ENCODE data around the gene IPPK. TPM values are rescaled to one million over a fixed set of nuclear protein-coding genes. Genes with fewer than 3 reads are reported as not detected.

Gene IPPK
- total and polyA plus RNA-seq, 2 donors (not counting 1 experiment from before 2014, with no cell fraction given) = 11.1 to 16.4 TPM

GRCh38 chr9:92647671-92648473 is 22.1 kb downstream of the IPPK start:
- no peak overlapping the region for H3K27ac ChIP-seq (ENCODE audit: insufficient read depth, low read length)
- H4K20me1 ChIP-seq (ENCODE audit: control insufficient read depth, extremely low read depth, insufficient read depth, low read length) = no peaks in the 10 kb centered on the region
- H3K9ac ChIP-seq (ENCODE audit: insufficient read depth, low read length) = no peak overlapping the region
- H3K4me1 ChIP-seq (ENCODE audit: control insufficient read depth, extremely low read depth, insufficient read depth, low read length) = no peaks in the 10 kb centered on the region
- H3K4me3 ChIP-seq (replicated peaks in 1 of 4; ENCODE audit: control extremely low read depth in 1 of 4, insufficient read depth in 1 of 4, low read depth in 3 of 4, low read length in 4 of 4) = no peak overlapping the region
- H3K9me3 ChIP-seq (ENCODE audit: control insufficient read depth, insufficient read depth, low read depth, low read length) = no peaks in the 10 kb centered on the region
- peaks cover 16% of the 10 kb centered on the region for H3K36me3 ChIP-seq (ENCODE audit: control insufficient read depth, insufficient read depth, low read length)
- H3K27me3 ChIP-seq (ENCODE audit: control insufficient read depth, insufficient read depth, low read length) = no peaks in the 10 kb centered on the region
- no peak overlapping the region for H2AFZ ChIP-seq (ENCODE audit: low read length)
- DNase-seq (ENCODE audit: low read depth in 2 of 2) = no peak
- no peak for TF ChIP-seq EZH2 (IDR thresholded peaks at IDR 0.05; ENCODE audit: low read length, missing control alignments)
- TF ChIP-seq, protein P1, sequence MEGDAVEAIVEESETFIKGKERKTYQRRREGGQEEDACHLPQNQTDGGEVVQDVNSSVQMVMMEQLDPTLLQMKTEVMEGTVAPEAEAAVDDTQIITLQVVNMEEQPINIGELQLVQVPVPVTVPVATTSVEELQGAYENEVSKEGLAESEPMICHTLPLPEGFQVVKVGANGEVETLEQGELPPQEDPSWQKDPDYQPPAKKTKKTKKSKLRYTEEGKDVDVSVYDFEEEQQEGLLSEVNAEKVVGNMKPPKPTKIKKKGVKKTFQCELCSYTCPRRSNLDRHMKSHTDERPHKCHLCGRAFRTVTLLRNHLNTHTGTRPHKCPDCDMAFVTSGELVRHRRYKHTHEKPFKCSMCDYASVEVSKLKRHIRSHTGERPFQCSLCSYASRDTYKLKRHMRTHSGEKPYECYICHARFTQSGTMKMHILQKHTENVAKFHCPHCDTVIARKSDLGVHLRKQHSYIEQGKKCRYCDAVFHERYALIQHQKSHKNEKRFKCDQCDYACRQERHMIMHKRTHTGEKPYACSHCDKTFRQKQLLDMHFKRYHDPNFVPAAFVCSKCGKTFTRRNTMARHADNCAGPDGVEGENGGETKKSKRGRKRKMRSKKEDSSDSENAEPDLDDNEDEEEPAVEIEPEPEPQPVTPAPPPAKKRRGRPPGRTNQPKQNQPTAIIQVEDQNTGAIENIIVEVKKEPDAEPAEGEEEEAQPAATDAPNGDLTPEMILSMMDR (conservative IDR thresholded peaks at IDR 0.05 in 1 of 2, IDR thresholded peaks at IDR 0.05 in 1 of 2; ENCODE audit: low read depth in 1 of 2, low read length in 2 of 2) = no peak
- H3K4me2 ChIP-seq (ENCODE audit: extremely low read depth, insufficient read depth, low read length) = no peak overlapping the region
- H3K79me2 ChIP-seq (ENCODE audit: control insufficient read depth, insufficient read depth, low read length) = no peaks in the 10 kb centered on the region

DNA sequence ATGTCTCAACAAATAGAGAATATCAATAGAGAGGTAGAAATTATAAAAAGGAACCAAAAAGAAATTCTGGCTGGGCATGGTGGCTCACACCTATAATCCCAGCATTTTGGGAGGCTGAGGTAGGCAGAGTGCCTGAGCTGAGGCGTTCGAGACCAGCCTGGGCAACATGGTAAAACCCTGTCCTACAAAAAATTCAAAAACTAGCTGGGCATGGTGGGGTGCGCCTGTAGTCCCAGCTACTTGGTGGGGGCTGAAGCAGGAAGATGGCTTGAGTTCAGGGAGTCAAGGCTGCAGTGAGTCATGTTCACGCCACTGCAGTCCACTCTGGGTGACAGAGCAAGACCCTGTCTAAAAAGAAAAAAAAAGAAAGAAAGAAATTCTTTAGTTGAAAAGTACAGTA is 24.9 kb downstream of the IPPK start:
- TF ChIP-seq, protein P1 (conservative IDR thresholded peaks at IDR 0.05 in 1 of 2, IDR thresholded peaks at IDR 0.05 in 1 of 2; ENCODE audit: low read depth in 1 of 2, low read length in 2 of 2) = no peak
- no peak for TF ChIP-seq EZH2 (IDR thresholded peaks at IDR 0.05; ENCODE audit: low read length, missing control alignments)
- Histone ChIP-seq H3K27ac (ENCODE audit: insufficient read depth, low read length) (no peak overlapping the region), H3K4me1 (ENCODE audit: control insufficient read depth, extremely low read depth, insufficient read depth, low read length) (no peaks in the 10 kb centered on the region), H3K36me3 (ENCODE audit: control insufficient read depth, insufficient read depth, low read length) (peaks cover 26% of the 10 kb centered on the region), H3K79me2 (ENCODE audit: control insufficient read depth, insufficient read depth, low read length) (no peaks in the 10 kb centered on the region), H2AFZ (ENCODE audit: low read length) (no peak overlapping the region), H3K4me2 (ENCODE audit: extremely low read depth, insufficient read depth, low read length) (no peak overlapping the region), H3K27me3 (ENCODE audit: control insufficient read depth, insufficient read depth, low read length) (no peaks in the 10 kb centered on the region), H3K4me3 (replicated peaks in 1 of 4; ENCODE audit: control extremely low read depth in 1 of 4, insufficient read depth in 1 of 4, low read depth in 3 of 4, low read length in 4 of 4) (no peak overlapping the region), H3K9ac (ENCODE audit: insufficient read depth, low read length) (no peak overlapping the region), H4K20me1 (ENCODE audit: control insufficient read depth, extremely low read depth, insufficient read depth, low read length) (no peaks in the 10 kb centered on the region), H3K9me3 (ENCODE audit: control insufficient read depth, insufficient read depth, low read depth, low read length) (no peaks in the 10 kb centered on the region)
- no peak for DNase-seq (ENCODE audit: low read depth in 2 of 2)

GRCh38 chr9:92644278-92644677 is 25.7 kb downstream of the IPPK start:
- DNase-seq (ENCODE audit: low read depth in 2 of 2) = no peak
- no peaks in the 10 kb centered on the region for H4K20me1 ChIP-seq (ENCODE audit: control insufficient read depth, extremely low read depth, insufficient read depth, low read length)
- H3K27me3 ChIP-seq (ENCODE audit: control insufficient read depth, insufficient read depth, low read length) = no peaks in the 10 kb centered on the region
- H3K79me2 ChIP-seq (ENCODE audit: control insufficient read depth, insufficient read depth, low read length) = no peaks in the 10 kb centered on the region
- H3K9ac ChIP-seq (ENCODE audit: insufficient read depth, low read length) = no peak overlapping the region
- H3K27ac ChIP-seq (ENCODE audit: insufficient read depth, low read length) = no peak overlapping the region
- H3K4me1 ChIP-seq (ENCODE audit: control insufficient read depth, extremely low read depth, insufficient read depth, low read length) = no peaks in the 10 kb centered on the region
- no peak overlapping the region for H3K4me3 ChIP-seq (replicated peaks in 1 of 4; ENCODE audit: control extremely low read depth in 1 of 4, insufficient read depth in 1 of 4, low read depth in 3 of 4, low read length in 4 of 4)
- H2AFZ ChIP-seq (ENCODE audit: low read length) = no peak overlapping the region
- H3K4me2 ChIP-seq (ENCODE audit: extremely low read depth, insufficient read depth, low read length) = no peak overlapping the region
- TF ChIP-seq EZH2 (IDR thresholded peaks at IDR 0.05; ENCODE audit: low read length, missing control alignments) = no peak
- TF ChIP-seq, protein P1 (conservative IDR thresholded peaks at IDR 0.05 in 1 of 2, IDR thresholded peaks at IDR 0.05 in 1 of 2; ENCODE audit: low read depth in 1 of 2, low read length in 2 of 2) = no peak
- H3K36me3 ChIP-seq (ENCODE audit: control insufficient read depth, insufficient read depth, low read length) = peaks cover 24% of the 10 kb centered on the region
- H3K9me3 ChIP-seq (ENCODE audit: control insufficient read depth, insufficient read depth, low read depth, low read length) = no peaks in the 10 kb centered on the region

All from fibroblast of lung (primary cell).